HS-5 (cell line): Measurements from ENCODE around the gene EXOC6B.
A peak's percentile ranks its signal among the peaks of the same experiment; 100 is the strongest.
"Not testable (repeated sequence)": the region's sequence is repeated elsewhere in the genome, so short reads cannot be mapped to it uniquely, and the experiment has no call there.

Experiments
- DNase-seq: peaks from one replicate; pipeline ENCODE4 v3.0.0-alpha.2; 2012; ENCODE audit warnings: low read depth

The EXOC6B gene

DNA sequence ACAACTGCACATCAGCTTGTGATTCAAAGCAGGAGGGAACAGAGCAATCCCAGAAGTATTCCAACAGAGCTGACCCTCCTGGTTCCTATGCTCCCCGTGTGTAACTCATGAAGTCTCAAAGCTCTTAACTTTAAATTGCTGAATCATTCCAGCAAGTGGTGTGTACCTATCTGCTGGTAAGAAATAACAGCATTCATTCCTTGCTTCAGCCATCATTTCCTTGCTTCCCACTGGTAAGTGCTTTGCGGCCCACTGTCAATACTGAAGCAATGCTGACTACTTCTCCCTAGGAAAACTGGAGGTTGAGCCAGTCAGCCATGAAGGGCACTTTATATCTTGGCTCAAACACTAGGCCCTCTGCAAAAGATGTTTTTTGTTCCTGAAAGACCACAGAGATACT is 222.4 kb downstream of the EXOC6B start:
- no peak for DNase-seq

DNA sequence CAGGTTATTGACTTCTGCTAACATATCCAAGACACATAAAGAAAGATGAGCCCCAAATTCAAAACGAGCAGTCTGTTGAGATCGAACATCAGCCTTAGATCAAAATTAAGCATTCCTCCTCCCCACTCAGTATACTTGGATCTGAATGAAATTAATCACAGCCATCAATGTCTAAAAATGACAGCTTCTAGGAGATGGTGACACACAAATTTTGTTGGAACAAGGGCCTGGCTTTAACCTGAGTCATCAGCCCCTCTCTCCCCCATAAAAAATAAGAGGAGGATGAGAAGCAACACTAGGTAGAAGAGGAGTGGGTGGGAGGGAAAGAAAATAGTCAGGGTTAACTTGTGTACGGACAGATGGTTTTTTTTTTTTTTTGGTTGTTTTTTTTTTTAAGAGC is 223.1 kb downstream of the EXOC6B start:
- no peak for DNase-seq

DNA sequence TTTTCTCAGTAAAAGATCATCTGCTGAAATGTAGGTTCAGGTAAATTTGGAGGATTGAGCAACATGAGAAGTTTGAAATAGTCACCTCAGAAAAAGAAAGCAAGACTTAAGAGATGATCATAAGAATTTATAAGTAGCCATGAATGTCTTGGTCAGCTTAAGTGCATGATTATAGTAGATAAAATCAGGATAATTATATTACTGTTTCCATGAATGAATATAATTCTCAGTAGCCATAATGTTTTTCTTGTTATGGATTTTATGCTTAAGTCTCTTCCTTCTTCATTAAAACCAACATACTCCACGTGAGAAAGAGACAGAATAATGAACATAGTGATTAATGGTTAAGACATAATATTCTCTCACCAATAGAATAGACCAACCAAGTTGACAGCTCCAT is 223.7 kb downstream of the EXOC6B start:
- no peak for DNase-seq

DNA sequence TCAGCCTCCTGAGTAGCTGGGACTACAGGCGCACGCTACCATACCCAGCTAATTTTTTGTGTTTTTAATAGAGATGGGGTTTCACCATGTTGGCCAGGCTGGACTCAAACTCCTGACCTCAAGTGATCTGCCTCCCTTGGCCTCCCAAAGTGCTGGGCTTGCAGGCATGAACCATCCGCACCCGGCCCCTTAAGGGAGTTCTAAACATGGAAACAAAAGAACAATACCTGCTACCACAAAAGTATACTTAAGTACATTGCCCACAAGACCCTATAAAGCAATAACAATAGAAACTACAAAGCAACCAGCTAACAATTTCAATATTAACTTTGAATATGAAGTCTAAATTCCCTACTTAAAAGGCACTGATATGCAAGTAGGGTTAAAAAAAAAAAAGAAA is 242.0 kb downstream of the EXOC6B start:
- not testable (repeated sequence) for DNase-seq

DNA sequence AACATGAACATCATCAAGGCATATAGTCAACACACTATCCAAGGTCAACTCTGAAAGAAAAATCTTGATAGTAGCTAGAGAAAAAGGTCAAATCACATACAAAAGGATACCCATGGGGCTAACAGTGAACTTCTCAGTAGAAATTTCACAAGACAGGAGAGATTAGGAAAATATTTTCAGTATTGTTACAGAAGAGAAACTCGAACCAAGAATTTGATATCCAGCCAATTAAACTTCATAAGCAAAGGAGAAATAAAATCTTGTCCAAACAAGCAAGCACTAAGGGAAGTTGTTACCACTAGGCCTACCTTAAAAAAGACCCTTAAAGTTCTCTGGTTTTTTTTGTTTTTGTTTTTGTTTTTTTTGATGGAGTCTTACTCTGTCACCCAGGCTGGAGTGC is 242.5 kb downstream of the EXOC6B start:
- DNase-seq: no peak

DNA sequence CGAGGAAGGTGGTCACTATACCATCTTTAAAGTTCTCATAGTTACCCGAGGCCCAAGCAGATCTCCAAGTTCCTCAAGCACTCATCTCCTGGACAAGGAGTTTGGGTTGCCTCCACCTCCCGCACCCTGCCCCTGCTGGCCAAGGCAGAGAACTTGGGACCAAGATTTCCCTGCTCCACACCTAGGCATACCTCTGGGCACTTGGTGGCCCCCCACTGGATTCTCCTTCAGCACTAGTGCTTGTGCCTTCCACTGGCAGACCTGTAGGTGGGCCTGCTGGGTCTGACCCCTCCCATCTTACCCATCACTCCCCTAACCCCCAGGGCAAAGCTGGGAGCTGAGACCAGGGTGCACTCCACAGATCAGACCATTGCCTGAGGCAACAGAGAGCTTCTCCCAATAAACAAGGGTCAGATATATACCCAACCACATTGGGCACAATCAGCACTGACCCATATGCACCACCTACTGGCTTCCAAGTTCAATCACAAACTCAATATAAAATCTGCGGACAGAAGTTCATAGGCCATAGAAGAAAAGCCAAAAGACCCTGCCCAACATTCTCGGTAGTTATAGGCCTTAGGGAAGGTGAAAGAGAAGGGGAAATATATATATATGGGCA is 244.2 kb downstream of the EXOC6B start:
- DNase-seq: no peak

DNA sequence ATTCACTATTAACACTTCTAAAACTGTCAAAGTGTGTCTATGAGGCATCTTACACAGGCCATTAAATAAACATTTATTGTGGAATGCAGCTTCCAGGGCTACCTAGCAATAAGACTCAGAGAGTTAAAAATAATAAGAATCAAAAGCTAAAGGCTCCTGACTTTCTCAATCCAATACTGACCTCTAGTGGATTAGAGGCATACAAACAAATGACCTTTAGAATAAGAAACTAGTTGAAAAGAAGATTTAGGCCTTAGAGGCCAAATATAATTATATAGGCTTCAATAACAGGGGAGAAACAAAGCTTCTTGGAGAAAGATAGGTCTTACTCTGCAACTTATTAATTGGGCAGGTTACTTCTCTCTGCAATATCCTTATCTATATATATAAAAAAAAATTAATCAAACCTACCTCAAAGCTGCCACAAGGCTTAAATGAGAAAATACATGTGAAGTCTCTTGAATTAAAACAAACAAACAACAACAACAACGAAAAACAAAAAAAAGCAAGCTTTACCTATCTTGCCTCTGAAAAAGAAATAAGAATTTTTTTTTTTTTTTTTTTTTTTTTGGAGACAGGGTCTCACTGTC is 246.1 kb downstream of the EXOC6B start:
- peak; percentile 28 for DNase-seq

DNA sequence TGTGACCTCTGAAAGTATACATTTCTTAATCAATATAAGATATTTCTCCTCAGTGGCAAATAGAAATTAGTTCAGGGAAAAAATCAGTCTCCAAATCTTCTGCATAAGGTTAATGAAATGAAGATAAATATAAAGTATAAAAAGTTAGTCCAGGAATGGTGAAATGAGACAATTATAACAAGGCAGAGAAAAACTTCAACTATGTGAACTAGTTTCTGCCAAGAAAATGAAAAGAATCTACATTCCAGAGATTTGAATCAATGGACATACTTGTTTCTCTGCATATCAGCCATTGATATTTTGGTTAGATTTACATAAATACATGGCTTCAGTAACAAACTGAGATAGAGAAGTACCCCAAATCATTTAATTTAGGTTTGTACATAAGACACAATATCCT is 249.0 kb downstream of the EXOC6B start:
- peak; percentile 18 for DNase-seq

DNA sequence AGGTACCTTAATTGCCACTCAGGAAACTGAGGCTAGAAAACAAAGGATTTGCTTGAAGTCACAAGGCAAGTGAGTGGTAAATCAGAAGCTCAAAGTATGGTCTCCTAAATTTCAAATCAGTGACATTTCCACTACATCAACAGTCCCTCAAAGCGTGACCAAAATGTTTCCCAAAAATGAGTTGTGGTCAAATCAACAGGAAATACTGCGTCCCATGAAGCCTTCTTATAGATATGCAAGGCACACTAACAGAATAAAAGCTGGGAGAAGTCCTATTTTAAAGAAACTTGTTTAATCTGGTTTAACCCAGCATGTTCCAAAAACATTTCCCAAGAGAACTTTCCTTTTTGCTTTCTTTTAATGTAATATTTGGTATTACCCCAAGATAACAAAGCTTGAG is 249.4 kb downstream of the EXOC6B start:
- DNase-seq: no peak

DNA sequence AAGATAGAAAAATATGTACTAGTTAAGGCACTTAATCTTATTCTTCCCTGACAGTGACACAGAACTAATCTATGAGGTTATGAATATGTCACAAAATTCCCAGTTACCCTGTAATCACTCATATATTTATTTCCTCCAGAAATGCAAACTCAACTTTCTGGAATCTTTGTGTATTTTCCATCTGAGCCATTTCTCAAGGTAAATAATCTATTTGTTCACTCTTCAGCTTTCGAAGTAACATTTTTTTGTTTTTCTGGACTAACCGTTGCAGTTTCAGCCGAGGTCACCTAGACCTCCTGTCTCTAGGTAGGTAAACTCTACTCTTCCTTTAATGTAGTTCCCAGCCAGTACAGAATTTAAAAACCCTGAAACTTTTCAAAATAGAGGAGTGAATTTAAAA is 250.9 kb downstream of the EXOC6B start:
- no peak for DNase-seq

DNA sequence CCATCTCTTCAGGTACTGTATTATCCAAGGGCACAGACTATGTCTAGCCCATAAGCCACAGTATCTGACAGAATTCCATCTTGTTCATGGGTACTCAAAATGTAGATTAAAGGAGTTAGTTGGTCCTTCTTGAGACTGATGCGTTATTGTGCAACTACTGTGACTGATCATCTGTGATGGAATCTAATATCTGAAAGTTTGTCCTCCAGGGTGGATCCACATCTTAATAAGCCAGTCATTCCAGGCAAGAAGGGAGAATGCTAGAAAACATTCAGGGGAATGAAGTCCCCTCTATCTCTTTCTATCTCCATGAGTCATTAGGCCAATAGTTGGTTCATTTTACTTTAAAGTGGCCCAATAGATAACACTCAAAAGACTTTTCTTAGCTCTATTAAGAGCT is 252.6 kb downstream of the EXOC6B start:
- no peak for DNase-seq

DNA sequence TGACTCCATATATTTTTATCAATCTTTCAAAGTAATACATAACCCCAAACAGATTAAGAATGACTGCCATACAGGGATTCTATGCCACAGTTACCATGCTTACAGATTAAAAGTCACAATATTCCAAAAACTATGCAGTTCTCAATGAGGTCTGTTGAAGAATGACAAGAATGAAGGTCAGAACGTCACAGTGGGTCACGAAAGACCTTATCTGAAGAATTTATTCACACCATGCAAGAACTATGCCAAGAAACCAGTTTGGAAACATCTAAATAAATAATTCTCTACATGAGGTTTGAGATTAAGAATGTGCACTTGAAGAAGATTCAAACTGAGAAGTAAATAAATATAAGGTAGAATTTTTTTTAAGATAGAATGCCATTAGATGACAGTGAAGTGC is 253.3 kb downstream of the EXOC6B start:
- no peak for DNase-seq

DNA sequence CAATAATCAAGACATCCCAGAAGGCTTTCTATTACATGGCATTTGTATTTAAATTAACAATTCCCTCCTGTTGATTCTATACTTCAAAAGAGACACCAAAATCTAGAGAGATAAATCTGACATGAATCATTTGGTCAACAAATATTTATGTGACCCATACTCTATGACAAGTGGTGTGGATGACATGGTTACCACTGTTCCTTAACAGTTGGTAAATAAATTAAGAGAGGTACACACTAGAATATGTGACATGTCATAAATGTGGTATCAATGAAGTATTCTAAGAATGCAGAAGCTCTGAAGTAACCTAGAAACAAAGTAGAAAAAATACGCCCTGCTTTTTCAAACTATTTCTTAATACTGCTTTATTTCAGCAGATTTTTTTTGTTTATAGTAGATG is 255.4 kb downstream of the EXOC6B start:
- no peak for DNase-seq

DNA sequence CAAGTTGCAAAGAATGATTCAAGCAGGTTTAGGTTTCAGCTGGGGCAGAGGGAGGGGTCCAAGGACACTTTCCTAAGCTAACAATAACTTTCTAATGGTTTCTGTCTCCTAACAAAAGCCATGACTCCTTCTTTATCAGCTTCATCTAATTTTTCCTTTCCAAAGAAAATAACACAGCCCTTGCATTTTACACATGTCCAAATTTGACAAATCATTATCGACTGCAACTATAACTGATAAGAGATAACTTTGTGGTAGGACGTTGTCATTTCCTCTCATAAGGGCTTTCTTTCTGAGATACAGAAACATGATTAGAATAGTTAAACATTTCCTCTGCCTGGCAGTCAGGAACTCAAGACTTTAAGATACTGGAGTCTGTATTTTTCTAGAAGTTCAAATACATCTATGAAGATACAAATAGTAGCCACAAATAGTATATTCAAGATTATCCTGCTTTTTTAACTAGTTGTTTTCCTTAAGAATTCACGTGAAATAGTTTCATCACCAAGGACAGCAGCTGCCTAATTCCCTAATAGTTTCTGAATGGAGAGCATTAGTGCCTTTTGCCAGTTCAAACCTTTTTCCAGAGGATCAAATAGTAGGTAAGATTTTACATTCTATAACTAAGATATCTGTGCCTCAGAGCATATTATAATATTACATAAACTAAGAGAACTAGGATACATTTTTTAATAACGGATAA is 263.2 kb downstream of the EXOC6B start:
- no peak for DNase-seq

DNA sequence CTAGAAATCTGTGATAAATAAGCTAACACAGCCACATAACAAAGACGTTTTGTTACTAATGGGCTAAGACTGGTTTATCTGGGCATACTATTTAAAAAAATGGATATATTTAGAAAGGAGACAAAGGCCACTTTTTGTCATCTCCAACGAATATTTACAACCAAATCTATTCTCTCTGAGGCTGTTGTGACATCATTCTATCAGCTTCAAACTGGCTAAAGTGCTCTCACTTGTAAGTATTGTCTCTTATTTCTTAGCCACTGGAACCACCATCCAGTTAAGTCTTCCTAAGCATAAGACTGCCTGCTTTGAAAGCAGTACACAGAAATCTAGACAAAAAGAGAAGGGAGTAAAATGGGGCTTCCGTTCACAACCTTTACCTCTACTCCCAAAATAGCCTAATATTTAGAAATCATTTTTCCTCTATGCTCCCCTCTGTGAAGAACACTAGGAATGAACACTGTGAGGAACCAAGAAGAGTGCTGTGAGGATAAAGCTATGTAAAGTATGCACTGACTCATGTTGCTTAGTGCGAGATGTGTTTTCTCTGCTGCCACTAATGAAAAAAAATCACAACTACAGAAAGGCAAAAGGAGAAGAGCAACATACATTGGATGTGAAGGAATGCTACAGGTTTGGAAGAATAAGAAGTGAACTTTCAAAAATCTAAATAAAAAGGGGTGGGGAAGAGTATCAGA is 264.1 kb downstream of the EXOC6B start:
- DNase-seq: peak; percentile 22

DNA sequence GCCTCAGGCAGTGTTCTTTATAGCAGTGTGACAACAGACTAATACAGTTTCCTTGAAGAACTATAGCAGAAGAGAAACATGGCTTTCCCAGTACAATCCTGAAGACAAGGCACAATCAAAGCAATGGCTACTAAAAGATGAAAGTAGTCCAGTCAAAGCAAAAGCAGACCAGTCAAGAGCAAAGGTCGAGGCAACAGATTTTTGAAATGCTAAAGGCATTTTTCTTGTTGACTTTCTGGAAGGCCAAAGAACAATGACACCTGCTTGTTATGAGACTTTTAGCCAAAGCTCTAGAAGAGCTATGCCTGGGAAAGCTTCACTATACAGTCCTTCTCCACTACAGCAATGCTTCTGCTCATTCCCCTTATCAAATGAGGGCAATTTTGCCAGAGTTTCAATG is 269.9 kb downstream of the EXOC6B start:
- no peak for DNase-seq

DNA sequence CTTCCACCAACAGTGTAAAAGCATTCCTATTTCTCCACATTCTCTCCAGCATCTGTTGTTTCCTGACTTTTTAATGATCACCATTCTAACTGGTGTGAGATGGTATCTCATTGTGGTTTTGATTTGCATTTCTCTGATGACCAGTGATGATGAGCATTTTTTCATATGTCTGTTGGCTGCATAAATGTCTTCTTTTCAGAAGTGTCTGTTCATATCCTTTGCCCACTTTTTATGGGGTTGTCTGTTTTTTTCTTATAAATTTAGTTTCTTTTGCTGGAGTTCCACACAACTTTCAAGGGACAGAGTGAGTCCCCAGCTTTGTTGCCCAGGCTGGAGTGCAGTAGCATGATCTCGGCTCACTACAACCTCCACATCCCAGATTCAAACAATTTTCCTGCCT is 270.5 kb downstream of the EXOC6B start:
- DNase-seq: not testable (repeated sequence)

DNA sequence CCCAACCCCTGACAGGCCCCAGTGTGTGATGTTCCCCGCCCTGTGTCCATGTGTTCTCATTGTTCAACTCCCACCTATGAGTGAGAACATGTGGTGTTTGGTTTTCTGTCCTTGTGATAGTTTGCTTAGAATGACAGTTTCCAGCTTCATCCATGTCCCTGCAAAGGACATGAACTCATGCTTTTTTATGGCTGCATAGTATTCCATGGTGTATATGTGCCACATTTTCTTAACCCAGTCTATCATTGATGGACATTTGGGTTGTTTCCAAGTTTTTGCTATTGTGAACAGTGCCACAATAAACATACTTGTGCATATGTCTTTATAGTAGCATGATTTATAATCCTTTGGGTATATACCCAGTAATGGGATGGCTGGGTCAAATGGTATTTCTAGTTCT is 270.9 kb downstream of the EXOC6B start:
- DNase-seq: not testable (repeated sequence)

DNA sequence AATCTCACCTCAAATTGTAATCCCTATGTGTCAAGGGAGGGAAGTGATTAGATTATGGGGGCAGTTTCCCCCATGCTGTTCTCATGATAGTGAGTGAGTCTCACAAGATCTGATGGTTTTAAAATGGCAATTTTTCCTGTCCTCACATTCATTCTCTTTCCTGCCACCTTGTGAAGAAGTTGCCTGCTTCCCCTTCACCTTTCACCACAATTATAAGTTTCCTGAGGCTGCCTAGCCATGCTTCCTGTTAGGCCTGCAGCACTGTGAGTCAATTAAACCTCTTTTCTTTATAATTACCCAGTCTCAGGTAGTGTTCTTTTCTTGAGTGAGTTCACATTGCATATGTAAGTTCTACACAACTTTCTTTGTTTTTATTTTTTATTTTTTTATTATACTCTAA is 271.5 kb downstream of the EXOC6B start:
- DNase-seq: no peak

DNA sequence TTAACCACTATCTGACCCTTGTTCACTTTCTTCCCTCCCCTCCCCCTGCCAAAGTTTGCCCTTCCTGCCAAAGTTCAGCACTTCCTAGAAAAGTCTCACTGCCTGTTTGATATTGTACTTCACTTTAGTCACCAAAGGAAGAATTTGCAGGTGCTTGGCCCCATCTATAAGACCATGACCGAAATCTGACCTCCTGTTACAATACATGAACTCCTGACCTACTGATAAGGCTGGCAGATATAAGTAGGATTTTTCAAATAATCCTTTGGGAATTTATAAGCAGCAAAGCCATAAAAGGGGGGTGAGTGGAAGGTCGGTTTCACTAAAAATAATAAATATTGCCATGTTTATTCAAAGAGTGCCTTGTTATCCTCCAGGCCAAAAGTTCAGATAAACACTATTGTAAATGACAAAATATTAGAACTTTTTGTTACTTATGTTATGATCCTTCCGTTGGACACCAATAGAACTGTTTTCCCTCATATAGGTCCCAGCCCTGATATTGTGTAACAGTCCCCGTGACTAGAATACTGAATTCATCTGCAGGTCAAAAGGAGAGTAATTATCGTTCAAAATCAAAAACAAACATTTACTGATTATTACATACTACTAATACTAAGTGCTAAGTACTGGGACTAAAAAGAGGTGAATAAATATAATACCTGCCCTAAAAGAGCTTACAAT is 277.6 kb downstream of the EXOC6B start:
- DNase-seq: no peak

DNA sequence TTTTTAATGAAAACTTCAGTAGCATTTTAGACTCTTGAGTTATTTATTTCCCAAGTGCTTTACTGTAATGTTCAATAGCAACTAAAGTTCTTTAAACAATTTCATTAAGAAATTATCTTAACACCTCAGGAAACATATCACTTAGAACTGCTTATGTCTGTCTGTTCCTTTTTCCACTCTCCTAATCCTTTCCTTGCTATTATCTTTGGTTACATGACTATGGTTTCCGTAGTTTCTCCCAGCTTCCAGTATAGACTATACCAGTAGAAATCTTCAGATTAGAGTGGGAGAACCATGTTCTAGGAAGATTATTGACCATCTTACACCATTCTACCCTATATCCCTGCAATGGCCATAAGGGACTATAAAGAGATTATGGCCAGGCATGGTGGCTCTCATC is 280.0 kb downstream of the EXOC6B start:
- no peak for DNase-seq

DNA sequence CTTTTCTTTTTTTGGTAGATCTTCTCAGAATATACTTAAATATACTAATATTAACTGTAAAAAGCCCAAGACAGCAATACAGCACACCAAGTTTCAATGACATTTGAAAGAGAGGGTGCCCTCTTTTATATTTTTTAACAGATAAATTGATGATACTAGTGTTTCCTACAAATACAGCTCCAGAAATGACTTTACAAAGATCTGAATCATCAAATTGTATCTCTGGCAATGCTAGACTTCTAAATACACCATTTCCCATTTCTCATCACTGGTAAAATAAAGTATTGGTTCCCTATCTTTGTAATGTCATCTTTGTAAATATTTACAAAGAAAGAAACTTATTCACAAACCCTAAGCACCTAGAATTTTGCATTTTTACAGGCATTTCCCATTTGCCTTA is 281.3 kb downstream of the EXOC6B start:
- DNase-seq: no peak
